GM18867 (cell line): Measurements from ENCODE around the gene E2F1.
"Not testable (repeated sequence)": the region's sequence is repeated elsewhere in the genome, so short reads cannot be mapped to it uniquely, and the experiment has no call there.

ENCODE experiments used
- ATAC-seq: cut with Tn5 transposase; IDR thresholded peaks from one replicate; pipeline ENCODE4 v1.9.1; 2021; ENCODE audit warnings: mild to moderate bottlenecking, moderate library complexity; ENCODE audit not compliant: unreplicated experiment

Gene E2F1

GRCh38 chr20:33710681-33711445 lies 24.7 kb upstream of the E2F1 start:
- no peak for ATAC-seq

GRCh38 chr20:33709905-33710541 lies 23.8 kb upstream of the E2F1 start:
- ATAC-seq: no peak

- no peak for ATAC-seq
These were observed 23.2 kb upstream of the E2F1 start for GRCh38 chr20:33709398-33709797.

GRCh38 chr20:33707668-33708067 lies 21.5 kb upstream of the E2F1 start:
- no peak for ATAC-seq

GRCh38 chr20:33704197-33704924 lies 18.2 kb upstream of the E2F1 start:
- no peak for ATAC-seq

- ATAC-seq: no peak
These were observed 17.4 kb upstream of the E2F1 start for GRCh38 chr20:33703498-33704137.

- ATAC-seq: no peak
These were observed 16.7 kb upstream of the E2F1 start for GRCh38 chr20:33702861-33703260.

GRCh38 chr20:33701629-33702450 lies 15.7 kb upstream of the E2F1 start:
- ATAC-seq: no peak

- not testable (repeated sequence) for ATAC-seq
These were observed 14.7 kb upstream of the E2F1 start for GRCh38 chr20:33700696-33701441.

GRCh38 chr20:33698966-33699365 lies 12.8 kb upstream of the E2F1 start:
- ATAC-seq: not testable (repeated sequence)

GRCh38 chr20:33697129-33697528 lies 10.9 kb upstream of the E2F1 start:
- ATAC-seq: no peak

- no peak for ATAC-seq
These were observed 10.3 kb upstream of the E2F1 start for GRCh38 chr20:33696448-33696847.

GRCh38 chr20:33694639-33695012 lies 8.4 kb upstream of the E2F1 start:
- ATAC-seq: no peak

GRCh38 chr20:33693741-33694638 lies 7.8 kb upstream of the E2F1 start:
- ATAC-seq: no peak

GRCh38 chr20:33693289-33693688 lies 7.1 kb upstream of the E2F1 start:
- ATAC-seq: no peak

GRCh38 chr20:33689973-33690372 lies 3.8 kb upstream of the E2F1 start:
- no peak for ATAC-seq

GRCh38 chr20:33689493-33689892 lies 3.3 kb upstream of the E2F1 start:
- ATAC-seq: no peak

- ATAC-seq: no peak
These were observed 2.8 kb upstream of the E2F1 start for GRCh38 chr20:33688938-33689424.
